Rectal smooth muscle tissue (tissue), 1 donor: ENCODE results near the gene TCN1.
"Not testable (repeated sequence)": the region's sequence is repeated elsewhere in the genome, so short reads cannot be mapped to it uniquely, and the experiment has no call there.

Experiments
- H3K27ac ChIP-seq: one replicate; pipeline ENCODE4 v1.7.0; 2013; ENCODE audit warnings: low read depth, low read length, inconsistent platforms
- H3K27me3 ChIP-seq: one replicate; pipeline ENCODE4 v1.7.0; 2013; ENCODE audit warnings: low read length; ENCODE audit not compliant: control insufficient read depth, insufficient read depth
- H3K36me3 ChIP-seq: one replicate; pipeline ENCODE4 v1.7.0; 2013; ENCODE audit warnings: low read length; ENCODE audit not compliant: control insufficient read depth, insufficient read depth
- H3K4me1 ChIP-seq: one replicate; pipeline ENCODE4 v1.7.0; 2013; ENCODE audit warnings: low read length; ENCODE audit not compliant: control insufficient read depth, insufficient read depth
- H3K4me3 ChIP-seq: one replicate; pipeline ENCODE4 v1.7.0; 2013; ENCODE audit warnings: low read length
- H3K9ac ChIP-seq: one replicate; pipeline ENCODE4 v1.7.0; 2013; ENCODE audit warnings: low read length

Gene TCN1

DNA sequence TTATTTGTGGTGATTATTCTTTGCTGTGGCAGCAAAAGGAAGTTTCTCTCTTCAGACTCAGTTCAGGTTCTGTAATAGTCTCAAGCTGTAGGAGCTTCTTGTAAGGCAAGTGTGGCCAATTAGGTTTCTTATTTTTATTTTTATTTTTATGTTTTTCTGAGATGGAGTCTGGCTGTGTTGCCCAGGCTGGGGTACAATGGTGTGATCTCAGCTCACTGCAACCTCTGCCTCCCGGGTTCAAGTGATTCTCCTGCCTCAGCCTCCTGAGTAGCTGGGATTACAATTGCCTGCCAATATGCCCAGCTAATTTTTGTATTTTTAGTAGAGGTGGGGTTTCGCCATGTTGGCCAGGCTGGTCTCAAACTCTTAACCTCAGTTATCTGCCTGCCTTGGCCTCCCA is 16.7 kb downstream of the TCN1 start:
- H3K4me3 ChIP-seq, H3K36me3 ChIP-seq, H3K4me1 ChIP-seq, H3K27me3 ChIP-seq, H3K9ac ChIP-seq, H3K27ac ChIP-seq: not testable (repeated sequence)

DNA sequence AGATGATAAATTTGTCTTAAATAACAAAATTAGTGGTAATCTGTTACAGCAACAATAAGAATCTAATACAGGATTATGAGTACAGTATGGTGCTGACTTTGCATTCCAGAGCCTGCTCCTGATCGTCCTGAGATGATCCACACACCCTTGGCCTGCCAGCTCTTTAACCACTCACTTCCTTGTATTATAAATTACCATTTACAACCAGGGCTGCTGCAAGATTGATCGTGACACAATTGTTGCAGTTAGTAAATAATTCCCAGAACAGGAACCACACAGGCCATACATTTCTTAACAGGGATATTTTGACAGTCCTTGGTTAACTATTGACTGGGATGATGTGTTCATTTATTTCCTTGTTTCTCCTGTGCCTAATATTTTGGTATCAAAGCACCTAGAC is 17.2 kb downstream of the TCN1 start:
- Histone ChIP-seq H3K36me3 (no peaks in the 10 kb centered on the region), H3K27ac (no peak overlapping the region), H3K9ac (no peak overlapping the region), H3K4me1 (no peaks in the 10 kb centered on the region), H3K4me3 (no peak overlapping the region), H3K27me3 (no peaks in the 10 kb centered on the region)

DNA sequence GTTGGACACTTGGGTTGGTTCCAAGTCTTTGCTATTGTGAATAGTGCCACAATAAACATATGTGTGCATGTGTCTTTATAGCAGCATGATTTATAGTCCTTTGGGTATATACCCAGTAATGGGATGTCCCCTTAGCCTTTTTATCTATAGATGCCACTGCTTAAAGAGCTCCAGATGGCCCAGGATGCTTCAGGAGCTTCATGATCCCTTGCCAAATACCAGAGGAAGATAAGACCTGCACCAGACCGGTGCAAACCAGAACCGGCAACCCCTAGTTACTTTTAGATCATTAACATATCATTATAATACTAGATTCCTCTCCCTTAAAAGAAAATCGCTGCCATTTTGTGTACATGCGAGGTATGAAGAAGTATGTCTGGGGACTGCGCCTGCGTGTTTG is 17.8 kb downstream of the TCN1 start:
- H3K27me3 ChIP-seq, H3K4me3 ChIP-seq, H3K9ac ChIP-seq, H3K27ac ChIP-seq, H3K36me3 ChIP-seq, H3K4me1 ChIP-seq: not testable (repeated sequence)

DNA sequence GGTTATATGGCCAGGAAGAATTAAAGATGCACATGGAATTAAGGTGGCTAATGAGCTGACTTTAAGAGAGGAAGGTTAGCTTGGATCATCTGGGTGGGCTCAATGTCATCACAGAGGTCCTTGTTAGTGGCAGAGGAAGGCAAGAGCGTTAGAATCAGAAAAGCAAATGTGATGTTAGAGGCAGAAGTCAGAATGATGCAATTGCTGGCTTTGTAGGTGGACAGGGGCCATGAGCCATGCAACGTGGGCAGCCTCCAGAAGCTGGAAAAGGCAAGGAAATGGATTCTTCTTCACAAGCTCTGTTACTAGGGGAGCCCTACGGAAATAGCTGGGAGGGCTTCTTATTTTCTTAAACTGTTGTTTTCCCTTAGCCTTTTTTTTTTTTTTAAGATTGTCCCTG is 18.7 kb downstream of the TCN1 start:
- H3K36me3 ChIP-seq = no peaks in the 10 kb centered on the region
- H3K4me1 ChIP-seq = no peaks in the 10 kb centered on the region
- no peaks in the 10 kb centered on the region for H3K27me3 ChIP-seq
- no peak overlapping the region for H3K4me3 ChIP-seq
- no peak overlapping the region for H3K9ac ChIP-seq
- H3K27ac ChIP-seq = no peak overlapping the region

- H3K27ac ChIP-seq = no peak overlapping the region
- H3K9ac ChIP-seq = no peak overlapping the region
- no peaks in the 10 kb centered on the region for H3K4me1 ChIP-seq
- H3K4me3 ChIP-seq = no peak overlapping the region
- no peaks in the 10 kb centered on the region for H3K36me3 ChIP-seq
- H3K27me3 ChIP-seq = no peaks in the 10 kb centered on the region
Measured at GRCh38 chr11:59846556-59846955, 19.7 kb downstream of the TCN1 start.

- H3K4me3 ChIP-seq = no peak within 1 kb of the TSS
- H3K36me3 ChIP-seq = no peaks in the 10 kb centered on the region
- no peaks in the 10 kb centered on the region for H3K27me3 ChIP-seq
- no peaks in the 10 kb centered on the region for H3K4me1 ChIP-seq
- no peak within 1 kb of the TSS for H3K27ac ChIP-seq
- no peak within 1 kb of the TSS for H3K9ac ChIP-seq
Measured at GRCh38 chr11:59845399-59845798, 20.9 kb downstream of the TCN1 start, which contains the start of gene CBLIF. CBLIF (minus strand) TSS chr11:59845499; CDS start chr11:59845453, 46 bp downstream.

DNA sequence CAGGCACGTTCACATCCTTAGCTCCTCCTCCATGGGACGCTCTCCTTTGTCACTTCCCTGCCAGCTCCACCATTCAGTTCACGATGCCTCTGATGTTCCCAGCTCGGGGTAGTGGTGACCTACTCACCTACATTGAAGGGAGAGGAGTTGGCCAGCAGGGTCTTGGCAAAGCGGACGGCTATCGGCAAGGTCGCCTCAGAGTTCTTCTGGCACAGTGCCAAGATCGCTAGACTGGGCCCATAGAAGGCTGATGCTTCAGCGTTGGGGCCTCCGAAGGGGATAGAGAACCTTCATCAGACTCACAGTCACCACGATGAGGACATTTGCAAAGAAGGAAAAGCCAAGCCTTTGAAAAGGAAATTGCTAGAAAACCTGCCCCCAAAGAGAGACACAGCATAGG is 24.0 kb downstream of the TCN1 start:
- Histone ChIP-seq H3K36me3 (no peaks in the 10 kb centered on the region), H3K27me3 (no peaks in the 10 kb centered on the region), H3K4me3 (no peak overlapping the region)

DNA sequence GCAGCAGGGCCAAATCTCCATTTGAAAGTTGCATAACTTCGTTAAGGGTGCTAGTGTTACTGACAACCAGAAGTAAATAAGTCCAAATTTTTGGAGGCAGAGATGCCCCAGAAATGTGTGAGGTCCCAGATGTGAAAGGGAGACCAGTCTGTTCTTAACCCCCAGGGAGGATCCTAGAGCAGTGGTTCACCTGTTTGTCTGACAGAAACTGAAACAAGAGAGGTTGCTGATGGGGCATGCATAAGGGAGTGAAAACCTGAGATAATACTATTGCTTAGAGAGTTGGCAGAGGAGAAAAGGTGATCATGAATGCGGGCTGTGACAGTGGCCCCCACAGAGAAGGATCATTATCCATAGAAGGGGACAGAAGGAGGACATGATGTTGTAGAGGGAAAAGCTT is 24.8 kb downstream of the TCN1 start:
- no peak overlapping the region for H3K27ac ChIP-seq
- no peaks in the 10 kb centered on the region for H3K36me3 ChIP-seq
- no peak overlapping the region for H3K4me3 ChIP-seq
- no peaks in the 10 kb centered on the region for H3K4me1 ChIP-seq
- no peaks in the 10 kb centered on the region for H3K27me3 ChIP-seq
- no peak overlapping the region for H3K9ac ChIP-seq

More for the DNA sequence above, 24.0 kb downstream of the TCN1 start:
- Histone ChIP-seq H3K27ac (no peak overlapping the region), H3K9ac (no peak overlapping the region), H3K4me1 (no peaks in the 10 kb centered on the region)

GRCh38 chr11:59839615-59840014 is 26.7 kb downstream of the TCN1 start:
- no peak overlapping the region for H3K27ac ChIP-seq
- no peaks in the 10 kb centered on the region for H3K4me1 ChIP-seq
- H3K27me3 ChIP-seq = no peaks in the 10 kb centered on the region
- H3K36me3 ChIP-seq = no peaks in the 10 kb centered on the region
- H3K9ac ChIP-seq = no peak overlapping the region
- H3K4me3 ChIP-seq = no peak overlapping the region

- H3K4me3 ChIP-seq = no peak overlapping the region
- no peaks in the 10 kb centered on the region for H3K36me3 ChIP-seq
- no peak overlapping the region for H3K27ac ChIP-seq
- no peaks in the 10 kb centered on the region for H3K4me1 ChIP-seq
- no peak overlapping the region for H3K9ac ChIP-seq
- no peaks in the 10 kb centered on the region for H3K27me3 ChIP-seq
Measured at GRCh38 chr11:59833602-59834001, 32.7 kb downstream of the TCN1 start.

- Histone ChIP-seq H3K27ac (no peak overlapping the region), H3K4me3 (no peak overlapping the region), H3K27me3 (no peaks in the 10 kb centered on the region), H3K4me1 (no peaks in the 10 kb centered on the region), H3K9ac (no peak overlapping the region), H3K36me3 (no peaks in the 10 kb centered on the region)
Measured at GRCh38 chr11:59829358-59829757, 36.9 kb downstream of the TCN1 start.

GRCh38 chr11:59822989-59823566 is 43.2 kb downstream of the TCN1 start:
- Histone ChIP-seq H3K27ac (no peak overlapping the region), H3K9ac (no peak overlapping the region), H3K4me3 (no peak overlapping the region), H3K36me3 (no peaks in the 10 kb centered on the region), H3K27me3 (no peaks in the 10 kb centered on the region), H3K4me1 (no peaks in the 10 kb centered on the region)

DNA sequence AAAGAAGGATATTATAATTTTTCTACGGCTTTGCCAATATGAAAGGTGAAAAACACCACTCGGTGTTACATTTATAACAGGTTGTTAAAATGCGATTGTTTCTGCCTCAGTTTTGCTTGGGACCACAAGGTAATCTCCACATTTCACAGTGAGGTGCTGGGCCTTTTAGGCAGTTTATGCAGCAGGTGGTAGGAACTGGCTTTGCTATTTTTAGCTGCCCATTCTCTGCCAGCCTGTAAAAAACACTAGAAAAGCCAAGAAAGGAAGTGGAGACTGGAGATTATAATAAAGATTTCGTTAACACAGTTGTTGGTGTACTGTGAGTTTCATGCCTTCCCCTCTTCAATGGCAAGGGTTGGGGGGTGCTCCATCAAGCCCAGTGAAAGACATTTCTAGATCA is 47.7 kb downstream of the TCN1 start:
- Histone ChIP-seq H3K9ac (no peak overlapping the region), H3K4me3 (no peak overlapping the region), H3K36me3 (no peaks in the 10 kb centered on the region), H3K27ac (no peak overlapping the region), H3K4me1 (no peaks in the 10 kb centered on the region), H3K27me3 (no peaks in the 10 kb centered on the region)
